Esophagus mucosa (tissue), 1 donor: ENCODE measurements around the gene RNU2-63P. TPM values are rescaled to one million over a fixed set of nuclear protein-coding genes. Genes with fewer than 3 reads are reported as not detected.

Source experiments
- total RNA-seq: library from RNA; stranded (reverse); gene quantifications from one replicate; pipeline ENCODE4 v1.2.4, GENCODE V29; 2023
- donor health status: DM: yes; HTN: yes; CAD: no.

Gene RNU2-63P
- total RNA-seq, 1 donor from 2014 or later = 5.2 TPM

Other genes starting within 250 kb of the RNU2-63P start
- gene RGPD2, start 190.8 kb downstream of the RNU2-63P start, total RNA-seq = 3.0 TPM
- gene KRCC1, start 39.2 kb upstream of the RNU2-63P start, total RNA-seq = 15.5 TPM
- gene SMYD1, start 51.3 kb upstream of the RNU2-63P start, total RNA-seq = not detected
- gene FABP1, start 111.5 kb upstream of the RNU2-63P start, total RNA-seq = not detected
- gene THNSL2, start 153.8 kb upstream of the RNU2-63P start, total RNA-seq = 6.5 TPM